Measurements from ENCODE around the gene LY6G6F.
"Not testable (repeated sequence)": the region's sequence is repeated elsewhere in the genome, so short reads cannot be mapped to it uniquely, and the experiment has no call there.

Gene LY6G6F

DNA sequence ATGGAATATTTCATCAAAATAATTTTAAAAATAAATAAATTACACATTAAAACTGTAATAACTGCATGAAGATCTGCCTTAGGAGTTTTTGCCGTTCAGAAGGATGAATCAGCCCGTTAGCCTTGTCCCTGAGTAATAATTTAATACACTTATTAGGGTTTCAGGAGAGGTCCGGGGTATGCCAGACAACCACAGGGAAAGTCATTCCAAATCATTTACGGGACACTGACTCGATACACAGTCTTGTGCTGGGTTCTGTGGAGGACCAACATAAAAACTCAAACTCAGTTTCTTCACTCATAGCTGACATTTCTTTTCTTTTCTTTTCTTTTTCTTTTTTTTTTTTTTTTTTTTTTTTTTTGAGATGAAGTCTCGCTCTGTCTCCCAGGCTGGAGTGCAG lies 735 bp upstream of the LY6G6F start:
- TF ChIP-seq, protein P1, sequence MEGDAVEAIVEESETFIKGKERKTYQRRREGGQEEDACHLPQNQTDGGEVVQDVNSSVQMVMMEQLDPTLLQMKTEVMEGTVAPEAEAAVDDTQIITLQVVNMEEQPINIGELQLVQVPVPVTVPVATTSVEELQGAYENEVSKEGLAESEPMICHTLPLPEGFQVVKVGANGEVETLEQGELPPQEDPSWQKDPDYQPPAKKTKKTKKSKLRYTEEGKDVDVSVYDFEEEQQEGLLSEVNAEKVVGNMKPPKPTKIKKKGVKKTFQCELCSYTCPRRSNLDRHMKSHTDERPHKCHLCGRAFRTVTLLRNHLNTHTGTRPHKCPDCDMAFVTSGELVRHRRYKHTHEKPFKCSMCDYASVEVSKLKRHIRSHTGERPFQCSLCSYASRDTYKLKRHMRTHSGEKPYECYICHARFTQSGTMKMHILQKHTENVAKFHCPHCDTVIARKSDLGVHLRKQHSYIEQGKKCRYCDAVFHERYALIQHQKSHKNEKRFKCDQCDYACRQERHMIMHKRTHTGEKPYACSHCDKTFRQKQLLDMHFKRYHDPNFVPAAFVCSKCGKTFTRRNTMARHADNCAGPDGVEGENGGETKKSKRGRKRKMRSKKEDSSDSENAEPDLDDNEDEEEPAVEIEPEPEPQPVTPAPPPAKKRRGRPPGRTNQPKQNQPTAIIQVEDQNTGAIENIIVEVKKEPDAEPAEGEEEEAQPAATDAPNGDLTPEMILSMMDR (conservative IDR thresholded peaks at IDR 0.05; ENCODE audit: low read depth, low read length) = no peak
- H3K4me3 ChIP-seq (ENCODE audit: low read depth, low read length) = no peak overlapping the region
- no peak for DNase-seq (ENCODE audit: low read depth)

DNA sequence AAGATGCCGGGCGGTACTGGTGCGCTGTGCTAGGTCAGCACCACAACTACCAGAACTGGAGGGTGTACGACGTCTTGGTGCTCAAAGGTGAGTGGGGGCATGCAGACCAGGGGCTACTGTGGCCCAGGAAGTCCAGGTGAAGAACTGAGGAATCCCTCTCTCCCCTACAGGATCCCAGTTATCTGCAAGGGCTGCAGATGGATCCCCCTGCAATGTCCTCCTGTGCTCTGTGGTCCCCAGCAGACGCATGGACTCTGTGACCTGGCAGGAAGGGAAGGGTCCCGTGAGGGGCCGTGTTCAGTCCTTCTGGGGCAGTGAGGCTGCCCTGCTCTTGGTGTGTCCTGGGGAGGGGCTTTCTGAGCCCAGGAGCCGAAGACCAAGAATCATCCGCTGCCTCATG lies 1.0 kb downstream of the LY6G6F start:
- TF ChIP-seq, protein P1 (conservative IDR thresholded peaks at IDR 0.05; ENCODE audit: low read depth, low read length) = no peak
- no peak overlapping the region for H3K4me3 ChIP-seq (ENCODE audit: low read depth, low read length)
- no peak for DNase-seq (ENCODE audit: low read depth)

DNA sequence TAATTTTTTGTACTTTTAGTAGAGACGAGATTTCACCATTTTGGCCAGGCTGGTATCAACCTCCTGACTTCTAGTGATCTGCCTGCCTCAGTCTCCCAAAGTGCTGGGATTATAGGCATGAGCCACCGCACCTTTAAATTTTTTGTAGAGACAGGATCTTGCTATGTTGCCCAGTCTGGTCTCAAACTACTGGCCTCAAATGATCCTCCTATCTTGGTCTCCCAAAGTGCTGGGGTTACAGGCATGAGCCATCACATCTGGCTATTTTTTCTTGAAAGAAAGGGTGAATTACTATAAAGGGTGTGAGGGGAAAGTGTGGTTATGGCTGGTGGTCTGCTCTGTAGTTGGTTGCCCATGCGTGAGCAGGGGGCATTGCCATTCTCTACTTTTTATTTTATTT lies 1.6 kb downstream of the LY6G6F start:
- no peak for DNase-seq (ENCODE audit: low read depth)
- TF ChIP-seq, protein P1 (conservative IDR thresholded peaks at IDR 0.05; ENCODE audit: low read depth, low read length) = no peak
- H3K4me3 ChIP-seq (ENCODE audit: low read depth, low read length) = no peak overlapping the region

DNA sequence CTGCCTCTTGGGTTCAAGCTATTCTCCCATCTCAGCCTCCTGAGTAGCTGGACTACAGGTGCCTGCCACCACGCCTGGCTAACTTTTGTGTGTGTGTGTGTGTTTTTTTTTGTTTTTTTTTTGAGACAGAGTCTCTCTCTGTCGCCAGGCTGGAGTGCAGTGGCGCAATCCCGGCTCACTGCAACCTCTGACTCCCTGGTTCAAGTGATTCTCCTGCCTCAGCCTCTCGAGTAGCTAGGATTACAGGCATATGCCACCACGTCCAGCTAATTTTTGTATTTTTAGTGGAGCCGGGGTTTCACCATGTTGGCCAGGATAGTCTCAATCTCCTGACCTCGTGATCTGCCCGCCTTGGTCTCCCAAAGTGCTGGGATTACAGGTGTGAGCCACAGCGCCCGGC lies 2.5 kb downstream of the LY6G6F start:
- DNase-seq (ENCODE audit: low read depth); H3K4me3 ChIP-seq (ENCODE audit: low read depth, low read length): not testable (repeated sequence)

DNA sequence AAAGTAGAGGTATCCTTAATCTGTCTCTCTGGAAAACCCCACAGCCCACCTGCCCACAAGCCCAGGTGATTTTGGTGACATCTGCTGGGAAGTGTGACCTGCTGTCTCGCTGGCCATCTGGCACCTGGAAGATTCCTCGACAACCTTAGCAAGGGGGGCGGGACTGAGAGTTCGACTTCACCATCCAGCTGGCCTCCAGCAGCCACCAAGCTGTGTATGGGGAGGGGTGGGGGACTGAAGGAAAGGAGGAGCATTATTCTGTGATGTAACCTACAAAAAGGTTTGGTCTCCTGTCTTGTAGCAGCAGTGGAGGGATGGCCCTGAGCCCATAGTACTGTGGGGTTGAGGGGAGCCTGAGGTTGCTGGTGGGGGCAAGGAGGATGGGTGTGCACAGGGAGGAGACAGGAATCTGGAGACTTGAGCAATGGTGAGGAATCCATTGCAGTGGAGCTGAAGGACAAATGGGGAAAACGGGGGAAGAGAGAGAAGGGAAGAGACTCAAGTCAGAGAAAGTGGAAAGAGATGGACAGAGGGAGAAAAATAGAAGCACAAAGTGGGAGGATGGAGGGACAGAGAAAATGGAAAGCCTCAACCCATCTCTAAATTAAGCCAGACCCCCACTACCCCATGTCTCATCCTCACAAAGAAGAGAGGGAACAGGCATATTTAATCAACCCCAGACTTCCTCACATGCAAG lies 4.0 kb downstream of the LY6G6F start:
- no peak for DNase-seq (ENCODE audit: low read depth)
- TF ChIP-seq, protein P1 (conservative IDR thresholded peaks at IDR 0.05; ENCODE audit: low read depth, low read length) = no peak
- no peak overlapping the region for H3K4me3 ChIP-seq (ENCODE audit: low read depth, low read length)

DNA sequence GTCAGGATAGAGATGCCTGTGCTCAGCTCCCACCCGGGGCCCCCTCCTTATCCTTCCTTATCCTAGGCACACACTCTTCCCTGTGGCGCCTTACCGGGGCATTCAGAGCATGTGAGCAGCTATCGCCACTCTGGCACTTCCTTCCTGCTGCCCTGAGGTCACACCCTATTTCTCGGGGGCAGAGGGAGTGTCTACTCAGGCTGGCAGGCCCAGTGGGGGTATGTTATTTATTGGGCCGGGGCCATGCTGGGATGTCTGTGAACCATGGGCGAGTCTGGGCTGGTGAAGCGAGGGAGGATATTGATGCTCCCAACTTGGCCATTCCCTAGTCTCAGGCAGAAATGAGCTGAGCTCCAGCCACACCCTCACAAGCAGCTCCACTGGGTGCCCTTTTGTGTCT lies 4.6 kb downstream of the LY6G6F start:
- no peak for DNase-seq (ENCODE audit: low read depth)
- TF ChIP-seq, protein P1 (conservative IDR thresholded peaks at IDR 0.05; ENCODE audit: low read depth, low read length) = no peak
- no peak overlapping the region for H3K4me3 ChIP-seq (ENCODE audit: low read depth, low read length)

DNA sequence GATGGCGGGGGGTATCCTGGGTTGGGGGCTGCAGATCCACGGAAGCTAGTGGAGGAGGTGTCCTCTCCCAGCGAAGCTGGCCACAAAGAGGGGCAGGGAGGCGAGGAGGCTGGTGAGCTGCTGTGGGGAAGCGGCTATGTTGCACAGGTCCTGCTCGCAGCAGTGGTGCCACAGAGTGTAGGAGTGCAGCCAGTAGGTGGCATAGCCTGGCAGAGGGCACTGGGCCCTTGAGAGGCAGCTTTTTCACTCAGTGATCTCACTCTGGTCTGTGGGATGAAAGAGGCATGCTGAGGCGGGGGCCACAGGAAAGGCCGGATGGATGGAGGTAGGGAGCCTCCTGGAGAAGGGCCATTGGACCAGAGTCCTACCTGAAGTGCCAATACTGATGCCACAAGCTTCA lies 5.6 kb downstream of the LY6G6F start:
- TF ChIP-seq, protein P1 (conservative IDR thresholded peaks at IDR 0.05; ENCODE audit: low read depth, low read length) = no peak
- no peak overlapping the region for H3K4me3 ChIP-seq (ENCODE audit: low read depth, low read length)
- no peak for DNase-seq (ENCODE audit: low read depth)

All from choroid plexus epithelial cell (primary cell).